H1 (cell line): ENCODE measurements around the gene APLP2. TPM values are rescaled to one million over a fixed set of nuclear protein-coding genes. Genes with fewer than 3 reads are reported as not detected.

Source experiments
- RBBP5 ChIP-seq: IDR thresholded peaks from 2 replicates; pipeline ENCODE4 v1.7.1; 2012; ENCODE audit warnings: low read depth, mild to moderate bottlenecking, inconsistent platforms, low read length, moderate library complexity, borderline replicate concordance
- RNF2 ChIP-seq: fragments of 200-900, 300-1000 bp; sonication (generic); IDR thresholded peaks from 2 replicates; pipeline ENCODE4 v1.7.1; 2016; ENCODE audit warnings: borderline replicate concordance, low read depth, mild to moderate bottlenecking, antibody characterized with exemption, low read length; ENCODE audit not compliant: poor library complexity, severe bottlenecking; ENCODE audit errors: missing control alignments
- SP4 ChIP-seq: IDR thresholded peaks from 2 replicates; pipeline ENCODE4 v1.6.1; 2012; ENCODE audit warnings: low read length, inconsistent platforms
- polyA plus RNA-seq, 7 experiments: library from polyadenylated mRNA; depleted of rRNA in 3 of 7; stranded (reverse) in 5 of 7; unstranded in 2 of 7; fragments of >200 nt in 5 of 7; fragments of 200-250 nt in 2 of 7; gene quantifications; 1 replicate in 5 of 7; 2 replicates in 1 of 7; 4 replicates in 1 of 7; pipeline versions ENCODE4 v1.2.1 to v1.2.3, GENCODE V29; 2011 to 2013; ENCODE audit warnings: missing spikeins in 2 of 7, mixed read lengths in 2 of 7
- total RNA-seq: library from RNA; stranded (reverse); fragmentation: NEBNext Ultra II Directional; extraction: Animal tissue kit (Norgen Biotek cat#: 25700); gene quantifications from 2 replicates; pipeline ENCODE4 v1.2.1, GENCODE V29; 2021

APLP2 gene
- total and polyA plus RNA-seq, 2 of the 8 experiments (the other 6 are each of a cell fraction or from before 2014, with no cell fraction given): 222 to 315 TPM

DNA sequence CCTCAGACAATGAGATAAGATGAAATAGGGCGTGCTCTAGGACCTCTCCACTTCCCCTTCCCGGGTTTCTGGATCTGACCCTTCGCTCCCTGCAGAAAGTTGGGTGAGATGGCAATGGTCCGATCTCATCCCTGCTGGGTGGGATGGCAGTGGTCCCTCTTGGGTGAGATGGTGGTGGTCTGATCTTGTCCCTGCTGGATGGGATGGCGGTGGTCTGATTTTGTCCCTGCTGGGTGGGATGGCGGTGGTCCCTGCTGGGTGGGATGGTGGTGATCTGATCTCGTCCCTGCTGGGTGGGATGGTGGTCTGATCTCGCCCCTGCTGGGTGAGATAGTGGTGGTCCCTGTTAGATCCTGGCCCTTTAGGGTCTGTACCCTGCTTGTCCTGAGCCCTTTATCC is 111.2 kb downstream of the APLP2 start (continued):
- no peak for TF ChIP-seq RNF2
- no peak for TF ChIP-seq SP4
- TF ChIP-seq RBBP5: no peak
